Measurements from ENCODE around the gene UCKL1.

The UCKL1 gene

DNA sequence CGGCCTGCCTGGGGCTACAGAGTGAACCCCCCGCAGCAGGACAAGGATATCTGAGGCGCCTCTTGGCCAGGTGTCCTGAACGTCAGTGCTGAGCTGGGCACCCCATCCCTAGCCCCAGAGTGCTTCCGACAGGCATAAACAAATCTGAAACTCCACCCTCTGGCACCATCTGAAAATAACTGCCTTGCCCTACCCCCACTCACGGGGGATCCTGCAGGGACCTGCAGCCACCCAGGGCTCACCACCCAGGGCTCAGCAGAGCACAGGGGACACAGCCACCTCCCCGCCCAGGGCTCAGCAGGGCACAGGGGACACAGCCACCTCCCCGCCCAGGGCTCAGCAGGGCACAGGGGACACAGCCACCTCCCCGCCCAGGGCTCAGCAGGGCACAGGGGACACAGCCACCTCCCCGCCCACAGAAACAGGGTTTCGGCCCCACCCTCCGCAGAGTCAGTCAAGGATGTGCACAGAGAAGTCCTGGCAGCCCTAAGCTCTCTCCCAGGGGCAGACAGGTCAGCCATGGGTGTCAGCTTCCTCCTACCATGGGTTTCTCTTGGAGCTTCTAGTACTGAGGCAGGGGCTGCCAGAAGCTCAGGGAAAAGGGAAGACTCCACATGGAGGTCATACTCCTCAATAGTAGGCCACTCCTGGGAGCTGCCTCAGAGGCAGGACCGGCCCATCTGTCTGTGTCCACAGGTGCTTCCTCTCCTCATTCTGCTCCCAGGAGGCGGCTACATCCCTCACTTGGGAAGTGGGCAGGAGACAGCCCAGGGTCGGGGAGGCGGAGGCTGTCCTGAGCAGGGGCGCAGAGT is 4.6 kb downstream of the UCKL1 start:
- H3K4me3 ChIP-seq (ENCODE audit: low read length) = no peak overlapping the region
- TF ChIP-seq, protein P1, sequence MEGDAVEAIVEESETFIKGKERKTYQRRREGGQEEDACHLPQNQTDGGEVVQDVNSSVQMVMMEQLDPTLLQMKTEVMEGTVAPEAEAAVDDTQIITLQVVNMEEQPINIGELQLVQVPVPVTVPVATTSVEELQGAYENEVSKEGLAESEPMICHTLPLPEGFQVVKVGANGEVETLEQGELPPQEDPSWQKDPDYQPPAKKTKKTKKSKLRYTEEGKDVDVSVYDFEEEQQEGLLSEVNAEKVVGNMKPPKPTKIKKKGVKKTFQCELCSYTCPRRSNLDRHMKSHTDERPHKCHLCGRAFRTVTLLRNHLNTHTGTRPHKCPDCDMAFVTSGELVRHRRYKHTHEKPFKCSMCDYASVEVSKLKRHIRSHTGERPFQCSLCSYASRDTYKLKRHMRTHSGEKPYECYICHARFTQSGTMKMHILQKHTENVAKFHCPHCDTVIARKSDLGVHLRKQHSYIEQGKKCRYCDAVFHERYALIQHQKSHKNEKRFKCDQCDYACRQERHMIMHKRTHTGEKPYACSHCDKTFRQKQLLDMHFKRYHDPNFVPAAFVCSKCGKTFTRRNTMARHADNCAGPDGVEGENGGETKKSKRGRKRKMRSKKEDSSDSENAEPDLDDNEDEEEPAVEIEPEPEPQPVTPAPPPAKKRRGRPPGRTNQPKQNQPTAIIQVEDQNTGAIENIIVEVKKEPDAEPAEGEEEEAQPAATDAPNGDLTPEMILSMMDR (conservative IDR thresholded peaks at IDR 0.05; ENCODE audit: low read length) = no peak
- no peak for DNase-seq (ENCODE audit: low read depth)

DNA sequence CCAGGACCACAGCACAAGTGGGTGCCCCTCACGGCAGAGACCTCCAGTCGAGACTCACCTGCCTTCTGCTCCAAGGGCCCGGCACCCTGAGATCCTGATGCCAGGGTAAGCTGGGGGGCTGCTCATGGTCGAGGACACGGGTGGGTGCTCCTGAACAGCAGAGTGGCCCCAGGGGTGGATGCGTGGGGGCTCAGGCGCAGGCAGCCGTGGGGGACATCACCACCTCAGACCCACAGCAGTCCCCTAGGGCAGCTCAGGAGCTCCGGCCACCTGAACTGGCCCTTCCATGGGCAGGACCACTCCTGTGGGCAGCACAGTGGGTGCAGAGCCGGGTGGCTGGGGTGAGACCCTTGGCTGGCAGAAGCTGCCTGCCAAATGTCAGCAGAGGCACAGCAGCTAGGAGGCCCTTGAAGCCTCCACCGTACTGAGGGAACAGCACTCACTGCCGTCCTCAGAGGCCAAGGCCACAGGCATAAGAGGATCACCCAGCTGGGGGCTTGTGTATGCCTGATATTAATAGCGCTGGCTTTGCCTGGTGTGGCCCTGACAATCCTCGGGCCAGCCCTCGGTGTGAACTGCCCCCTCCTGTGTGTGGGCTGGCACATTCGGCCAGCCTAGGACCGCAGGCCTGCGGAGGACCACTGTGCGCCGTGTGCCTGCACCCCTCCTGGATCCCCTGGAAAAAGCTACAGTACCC is 5.4 kb downstream of the UCKL1 start:
- TF ChIP-seq, protein P1 (conservative IDR thresholded peaks at IDR 0.05; ENCODE audit: low read length) = no peak
- DNase-seq (ENCODE audit: low read depth) = no peak
- no peak overlapping the region for H3K4me3 ChIP-seq (ENCODE audit: low read length)

DNA sequence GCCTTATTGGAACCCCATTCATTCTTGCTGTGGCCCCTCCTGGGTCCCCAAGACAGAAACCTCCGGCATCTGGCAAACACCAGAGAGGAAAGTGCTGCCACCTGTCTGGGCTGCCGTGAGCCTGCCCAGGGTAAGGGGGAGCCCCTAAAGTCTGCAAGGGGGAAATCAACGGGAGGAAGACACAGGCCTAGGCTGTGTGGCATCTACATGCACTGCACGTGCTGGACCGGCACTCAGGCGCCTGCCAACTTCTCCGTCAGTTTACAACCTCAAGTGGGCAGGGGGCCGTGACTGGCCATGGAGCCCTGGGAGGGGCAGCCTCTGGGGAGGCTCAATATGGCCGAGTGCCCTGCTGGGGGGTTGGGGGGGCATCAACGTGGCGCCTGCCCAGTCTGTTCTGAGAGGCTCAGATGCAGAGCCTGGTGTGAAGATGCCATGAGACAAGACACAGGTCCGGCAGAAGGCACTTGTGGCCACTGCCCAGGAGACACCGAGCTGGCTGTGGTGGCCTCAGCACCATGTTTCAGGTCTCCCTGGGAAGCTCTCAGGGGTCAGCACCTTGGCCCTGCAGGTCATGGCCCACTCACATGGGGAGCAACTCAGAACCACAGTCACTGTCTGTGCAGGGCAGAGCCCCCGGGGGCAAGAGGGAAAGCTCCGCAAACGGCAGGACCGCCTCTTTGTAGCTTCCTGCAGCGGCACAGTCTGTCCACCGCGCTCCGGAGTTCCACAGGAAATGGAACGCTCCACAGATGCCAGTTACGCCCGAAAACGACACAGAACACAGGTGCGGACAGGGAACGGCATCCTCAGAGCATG is 8.4 kb downstream of the UCKL1 start:
- TF ChIP-seq, protein P1 (conservative IDR thresholded peaks at IDR 0.05; ENCODE audit: low read length) = no peak
- no peak for DNase-seq (ENCODE audit: low read depth)
- no peak overlapping the region for H3K4me3 ChIP-seq (ENCODE audit: low read length)

DNA sequence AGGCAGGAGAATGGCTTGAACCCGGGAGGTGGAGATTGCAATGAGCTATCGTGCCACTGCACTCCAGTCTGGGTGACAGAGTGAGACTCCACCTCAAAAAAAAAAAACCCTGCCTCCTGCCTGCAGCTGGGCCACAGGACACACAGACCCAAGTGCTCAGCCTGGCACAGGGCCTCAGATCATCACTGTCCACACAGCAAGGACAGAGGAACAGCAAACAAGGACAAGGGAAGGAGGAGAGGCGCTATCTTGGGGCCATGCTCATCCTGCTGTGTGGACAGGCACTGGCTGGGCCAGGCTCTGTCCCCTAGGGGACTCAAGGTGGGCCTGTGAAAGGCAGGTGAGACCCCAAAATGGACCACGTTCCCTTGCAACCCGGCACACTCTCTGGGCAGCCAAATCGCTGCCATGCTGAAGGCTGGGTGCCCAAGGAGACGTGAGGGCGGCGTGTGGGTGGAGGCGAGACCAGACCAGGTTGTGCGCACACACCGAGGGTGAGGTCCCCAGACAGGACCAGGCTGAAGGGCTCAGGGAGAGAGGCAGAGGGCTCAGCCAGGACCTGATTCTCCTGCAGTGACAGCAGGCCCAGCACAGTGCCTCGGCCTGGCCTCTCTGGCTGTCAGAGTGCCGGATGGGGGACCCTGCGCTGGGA is 9.1 kb downstream of the UCKL1 start:
- H3K4me3 ChIP-seq (ENCODE audit: low read length) = no peak overlapping the region
- TF ChIP-seq, protein P1 (conservative IDR thresholded peaks at IDR 0.05; ENCODE audit: low read length) = no peak
- DNase-seq (ENCODE audit: low read depth) = no peak

DNA sequence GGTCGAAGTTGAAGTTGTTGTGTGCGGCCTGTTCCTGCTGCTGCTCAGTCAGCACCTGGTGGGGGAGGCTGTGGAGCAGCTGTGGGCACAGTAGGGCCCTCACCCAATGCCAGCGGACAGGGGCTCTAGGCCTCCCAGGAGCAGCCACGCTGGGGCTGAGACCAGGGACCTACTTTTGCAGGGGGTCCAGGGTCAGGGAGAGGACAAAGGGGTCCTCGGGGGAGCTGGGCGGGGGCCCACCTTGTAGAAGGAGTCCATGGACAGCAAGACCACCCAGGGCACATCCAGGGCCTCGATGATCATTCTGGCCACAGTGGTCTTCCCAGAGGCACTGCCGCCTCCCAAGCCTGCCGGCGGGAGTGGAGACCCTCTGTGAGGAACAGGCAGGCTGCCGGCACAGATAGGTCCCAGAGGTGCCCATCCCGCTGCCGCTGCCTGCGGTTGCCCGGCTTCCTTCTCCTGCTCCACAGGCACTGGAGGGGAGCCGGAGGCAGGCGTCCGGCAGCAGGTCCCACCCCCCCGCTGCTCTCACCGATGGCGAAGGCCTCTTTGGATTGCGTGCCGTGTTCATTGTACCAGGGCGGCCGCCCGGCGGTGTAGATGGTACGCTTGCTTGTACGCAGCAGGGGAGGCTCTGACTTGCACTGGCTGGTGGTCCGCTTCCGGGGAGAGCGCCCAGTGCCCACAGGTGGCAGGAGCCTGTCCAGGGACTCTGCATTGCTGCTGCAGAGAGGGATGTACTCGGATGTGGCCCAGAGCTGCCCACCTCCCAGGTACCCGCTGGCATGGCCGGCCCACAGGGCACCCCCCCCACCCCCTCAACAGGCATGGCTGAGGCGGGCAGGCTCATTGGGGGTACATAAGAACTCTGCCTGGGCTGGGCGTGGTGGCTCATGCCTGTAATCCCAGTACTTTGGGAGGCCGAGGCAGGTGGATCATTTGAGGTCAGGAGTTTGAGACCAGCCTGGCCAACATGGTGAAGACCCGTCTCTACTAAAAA is 10.0 kb downstream of the UCKL1 start:
- TF ChIP-seq, protein P1 (conservative IDR thresholded peaks at IDR 0.05; ENCODE audit: low read length) = no peak
- H3K4me3 ChIP-seq (ENCODE audit: low read length) = no peak overlapping the region
- no peak for DNase-seq (ENCODE audit: low read depth)

All from AG10803 (cell line).